GM23338 (cell line): ENCODE results near the gene CDC42BPB.

Experiments used
- CREB1 ChIP-seq: fragments of 250-450 bp; sonication (Bioruptor Pico); IDR thresholded peaks from 2 replicates; pipeline ENCODE4 v1.5.0; 2020; ENCODE audit warnings: low read depth, mild to moderate bottlenecking, moderate library complexity
- CTCF ChIP-seq, 2 experiments: fragments of 200-600 bp in 1 of 2; sonication (generic) in 1 of 2; conservative IDR thresholded peaks; 2 replicates each; pipeline versions ENCODE4 v1.5.1 to v1.6.1; 2016 to 2017; ENCODE audit warnings: antibody characterized with exemption in 2 of 2, low read depth in 2 of 2, mild to moderate bottlenecking in 2 of 2, moderate library complexity in 1 of 2
- EZH2 ChIP-seq: fragments of 200-600 bp; sonication (generic); IDR thresholded peaks from one replicate; pipeline ENCODE4 v1.8.0; 2017; ENCODE audit warnings: antibody characterized with exemption, mild to moderate bottlenecking, low read depth; ENCODE audit not compliant: unreplicated experiment
- EZH2phosphoT487 ChIP-seq: fragments of 200-600 bp; sonication (generic); IDR thresholded peaks from one replicate; pipeline ENCODE4 v1.8.1; 2018; ENCODE audit warnings: antibody characterized with exemption; ENCODE audit not compliant: unreplicated experiment
- POLR2AphosphoS5 ChIP-seq: IDR thresholded peaks from 2 replicates; pipeline ENCODE4 v1.6.1; 2016; ENCODE audit warnings: antibody characterized with exemption, low read depth
- REST ChIP-seq: IDR thresholded peaks from one replicate; pipeline ENCODE4 v1.6.1; 2018; ENCODE audit warnings: antibody characterized with exemption; ENCODE audit not compliant: unreplicated experiment
- ZNF114 ChIP-seq: fragments of 250-450 bp; sonication (Bioruptor Pico); IDR thresholded peaks from 2 replicates; pipeline ENCODE4 v1.5.0; 2020; ENCODE audit warnings: mild to moderate bottlenecking, moderate library complexity
- ZNF331 ChIP-seq: fragments of 250-450 bp; sonication (Bioruptor Pico); IDR thresholded peaks from 2 replicates; pipeline ENCODE4 v1.5.0; 2020; ENCODE audit warnings: low read depth, mild to moderate bottlenecking, moderate library complexity

- no peak for TF ChIP-seq CTCF (conservative IDR thresholded peaks at IDR 0.05; ENCODE audit: low read depth in 2 of 2)
- no peak for TF ChIP-seq EZH2
- TF ChIP-seq CREB1, result no peak
- TF ChIP-seq REST, result no peak
- TF ChIP-seq ZNF114, result no peak
- TF ChIP-seq POLR2AphosphoS5, result no peak
- no peak for TF ChIP-seq ZNF331 (CRISPR knock-in tag)
- no peak for TF ChIP-seq EZH2phosphoT487
Observed at GRCh38 chr14:102944448-102945330, 112.7 kb downstream of the CDC42BPB start.
